Mammary microvascular endothelial cell (primary cell): Measurements from ENCODE around the gene ZNF577. TPM values are rescaled to one million over a fixed set of nuclear protein-coding genes. Genes with fewer than 3 reads are reported as not detected.

Experiments used
- total RNA-seq: library from RNA; depleted of rRNA; stranded (reverse); fragments of >200 nt; gene quantifications from 2 replicates; pipeline ENCODE4 v1.2.3, GENCODE V29; 2015

Gene ZNF577
- 0.87 and 1.3 TPM in 2 replicates for total RNA-seq

GRCh38 chr19:51887522-51888498 is at the start of gene ZNF577:
ZNF577 (minus strand) TSS chr19:51887951; CDS start chr19:51880382, 7,569 bp downstream.

GRCh38 chr19:51926784-51927741 is 39.3 kb upstream of the ZNF577 start, which contains the start of gene ZNF613:
ZNF613 (plus strand) TSS chr19:51927472; CDS start chr19:51936221, 8,749 bp downstream.

GRCh38 chr19:51904331-51905165 is 16.8 kb upstream of the ZNF577 start, which contains the start of gene ZNF649:
ZNF649 (minus strand) TSS chr19:51905017; CDS start chr19:51900107, 4,910 bp downstream.

Other genes with a start within 250 kb of the ZNF577 start
- gene SIGLEC14, start 241.1 kb downstream of the ZNF577 start, total RNA-seq: 0.15 and 0.27 TPM in 2 replicates
- 5.5 and 10.5 TPM in 2 replicates for gene SPACA6, start 194.6 kb downstream of the ZNF577 start, total RNA-seq
- not detected in 2 replicates for gene HAS1, start 164.0 kb downstream of the ZNF577 start, total RNA-seq
- not detected in 2 replicates for gene FPR1, start 136.1 kb downstream of the ZNF577 start, total RNA-seq
- not detected in 2 replicates for gene FPR2, start 126.8 kb downstream of the ZNF577 start, total RNA-seq
- not detected in 2 replicates for gene FPR3, start 92.8 kb downstream of the ZNF577 start, total RNA-seq
- gene ZNF649, start 17.1 kb upstream of the ZNF577 start, total RNA-seq: 4.3 and 4.5 TPM in 2 replicates
- 3.1 TPM in 2 replicates for gene ZNF613, start 39.5 kb upstream of the ZNF577 start, total RNA-seq
- 3.1 and 4.7 TPM in 2 replicates for gene ZNF350, start 98.9 kb upstream of the ZNF577 start, total RNA-seq
- 5.1 and 7.7 TPM in 2 replicates for gene ZNF615, start 120.3 kb upstream of the ZNF577 start, total RNA-seq
- gene ZNF614, start 140.4 kb upstream of the ZNF577 start, total RNA-seq: 5.7 and 6.0 TPM in 2 replicates
- 2.1 and 2.7 TPM in 2 replicates for gene ZNF432, start 160.9 kb upstream of the ZNF577 start, total RNA-seq
- gene ZNF841, start 207.8 kb upstream of the ZNF577 start, total RNA-seq: 5.7 and 6.7 TPM in 2 replicates